Activated CD8-positive, alpha-beta T cell treated with anti-CD3 and anti-CD28 coated beads, Interleukin-2, amount 10 ng/mL, durations not matched to agents 7 days and 5 days (primary cell): Measurements from ENCODE around the gene ABCA2. TPM values are rescaled to one million over a fixed set of nuclear protein-coding genes. Genes with fewer than 3 reads are reported as not detected.
"Not testable (repeated sequence)": the region's sequence is repeated elsewhere in the genome, so short reads cannot be mapped to it uniquely, and the experiment has no call there.

Experiments
- ATAC-seq: fragments of 150-1000 bp; cut with Tn5 transposase; one replicate; pipeline ENCODE4 v1.10.0; 2021; ENCODE audit warnings: moderate library complexity
- CTCF ChIA-PET: fragments of 350-600 bp; sonication (Branson Sonifier 250); formaldehyde crosslinking; loops from one replicate; lab custom pipeline; 2021; ENCODE audit warnings: antibody characterized with exemption; lab: Charles Lee
- POLR2A ChIA-PET: fragments of 350-600 bp; sonication (Branson Sonifier 250); formaldehyde crosslinking; loops from one replicate; lab custom pipeline; 2021; ENCODE audit warnings: antibody characterized with exemption; lab: Charles Lee
- DNase-seq: peaks from one replicate; pipeline ENCODE4 v3.0.0-alpha.2; 2020
- H3K27ac Mint-ChIP-seq: one replicate; pipeline ENCODE4 v1.8.0; 2021; ENCODE audit warnings: mild to moderate bottlenecking, mixed read lengths
- H3K27me3 Mint-ChIP-seq: one replicate; pipeline ENCODE4 v1.8.0; 2021; ENCODE audit warnings: low read depth, mixed read lengths
- H3K36me3 Mint-ChIP-seq: one replicate; pipeline ENCODE4 v1.8.0; 2021; ENCODE audit warnings: low read depth, mixed read lengths
- H3K4me1 Mint-ChIP-seq: one replicate; pipeline ENCODE4 v1.8.0; 2021; ENCODE audit warnings: low read depth, mixed read lengths
- H3K4me3 Mint-ChIP-seq: one replicate; pipeline ENCODE4 v1.8.0; 2021; ENCODE audit warnings: mild to moderate bottlenecking, mixed read lengths
- H3K9me3 Mint-ChIP-seq: one replicate; pipeline ENCODE4 v1.8.0; 2022; ENCODE audit warnings: mixed read lengths; ENCODE audit not compliant: insufficient read depth
- total RNA-seq, 2 experiments: library from RNA; stranded (reverse); gene quantifications; one replicate each; pipeline ENCODE4 v1.2.3, GENCODE V29; 2021

Gene ABCA2
- total RNA-seq, 2 experiments from 2014 or later: 61.5 to 62.0 TPM

- POLR2A ChIA-PET: interaction anchor here (0.6 to 1.9 kb wide), 7 partner anchors 11 to 95 kb away, joined by 3 to 11 read pairs (median 3); no protein-coding TSS in a partner anchor
- H3K4me1 Mint-ChIP-seq: peaks cover 57% of the 10 kb centered on the region
- peak overlapping the region; percentile 89 for H3K27ac Mint-ChIP-seq
- DNase-seq (no peak), ATAC-seq (peak; percentile 14)
- no peaks in the 10 kb centered on the region for H3K9me3 Mint-ChIP-seq
- no peaks in the 10 kb centered on the region for H3K27me3 Mint-ChIP-seq
- CTCF ChIA-PET: interaction anchor here (0.6 to 4.3 kb wide), 55 partner anchors 9 to 501 kb away, joined by 3 to 146 read pairs (median 5); partner anchors contain the start of genes AJM1, C8G, CLIC3 and MAN1B1
- H3K36me3 Mint-ChIP-seq: no peaks in the 10 kb centered on the region
- peak overlapping the region; percentile 69 for H3K4me3 Mint-ChIP-seq
Measured at GRCh38 chr9:137034039-137034708, 6.1 kb upstream of the ABCA2 start.

- H3K36me3 Mint-ChIP-seq, DNase-seq, H3K9me3 Mint-ChIP-seq, ATAC-seq, H3K27me3 Mint-ChIP-seq: not testable (repeated sequence)
- Mint-ChIP-seq H3K4me1 (peaks cover 64% of the 10 kb centered on the region), H3K27ac (peak overlapping the region; percentile 55), H3K4me3 (peak overlapping the region; percentile 5)
- CTCF ChIA-PET: interaction anchor here (2.3 to 4.3 kb wide), 3 partner anchors 41 to 191 kb away, joined by 5 to 146 read pairs (median 28); partner anchors contain the start of genes AJM1, C8G and PAXX
- POLR2A ChIA-PET: interaction anchor here (1.0 kb wide), 1 partner anchor 33 kb away, joined by 3 read pairs; no protein-coding TSS in a partner anchor
Measured at GRCh38 chr9:137033481-137033880, 5.4 kb upstream of the ABCA2 start.

GRCh38 chr9:137032858-137033257 is 4.8 kb upstream of the ABCA2 start:
- Mint-ChIP-seq H3K4me3 (no peak overlapping the region), H3K9me3 (no peaks in the 10 kb centered on the region), H3K27me3 (no peaks in the 10 kb centered on the region), H3K4me1 (peaks cover 64% of the 10 kb centered on the region), H3K27ac (peak overlapping the region; percentile 41), H3K36me3 (no peaks in the 10 kb centered on the region)
- DNase-seq: no peak
- no peak for ATAC-seq
- ChIA-PET POLR2A (no interaction called here), CTCF (interaction anchor here (1.1 to 2.3 kb wide), 4 partner anchors 14 to 242 kb away, joined by 3 to 5 read pairs (median 4); partner anchors contain the start of genes AJM1 and TMEM141)

GRCh38 chr9:137031904-137032640 is 4.0 kb upstream of the ABCA2 start, which contains the start of gene FUT7:
Gene FUT7, minus strand, starts transcription at chr9:137032088. Its CDS starts 97 bp downstream, at chr9:137031991.
- ChIA-PET CTCF (interaction anchor here (1.1 to 2.3 kb wide), 7 partner anchors 15 to 244 kb away, joined by 3 to 6 read pairs (median 5); partner anchors contain the start of genes AJM1 and TMEM141), POLR2A (no interaction called here)
- Mint-ChIP-seq H3K36me3 (no peaks in the 10 kb centered on the region), H3K27ac (peak within 1 kb of the TSS; percentile 83), H3K27me3 (peaks cover 2% of the 10 kb centered on the region), H3K4me1 (peaks cover 67% of the 10 kb centered on the region), H3K4me3 (peak within 1 kb of the TSS; percentile 71), H3K9me3 (no peaks in the 10 kb centered on the region)
- no peak for ATAC-seq
- peak; percentile 39 for DNase-seq

- Mint-ChIP-seq H3K27me3 (peaks cover 2% of the 10 kb centered on the region), H3K9me3 (no peaks in the 10 kb centered on the region), H3K4me3 (peak overlapping the region; percentile 71), H3K36me3 (no peaks in the 10 kb centered on the region), H3K27ac (peak overlapping the region; percentile 83), H3K4me1 (peaks cover 72% of the 10 kb centered on the region)
- DNase-seq (peak; percentile 63), ATAC-seq (no peak)
- ChIA-PET POLR2A (no interaction called here), CTCF (interaction anchor here (0.6 to 3.9 kb wide), 13 partner anchors 11 to 253 kb away, joined by 3 to 41 read pairs (median 13); partner anchors contain the start of genes MAN1B1 and PAXX)
Measured at GRCh38 chr9:137030538-137031527, 2.8 kb upstream of the ABCA2 start.

GRCh38 chr9:137030006-137030405 is 2.0 kb upstream of the ABCA2 start:
- Mint-ChIP-seq H3K9me3 (no peaks in the 10 kb centered on the region), H3K27me3 (peaks cover 2% of the 10 kb centered on the region), H3K27ac (peak overlapping the region; percentile 88), H3K4me3 (peak overlapping the region; percentile 71), H3K4me1 (peaks cover 66% of the 10 kb centered on the region), H3K36me3 (no peaks in the 10 kb centered on the region)
- POLR2A ChIA-PET: interaction anchor here (0.7 to 1.9 kb wide), 4 partner anchors 37 to 70 kb away, joined by 3 to 7 read pairs (median 6); partner anchors contain the start of genes MAN1B1, PAXX and SAPCD2
- no peak for ATAC-seq
- CTCF ChIA-PET: interaction anchor here (0.8 to 3.9 kb wide), 43 partner anchors 8 to 301 kb away, joined by 3 to 41 read pairs (median 6); partner anchors contain the start of genes AJM1, CLIC3, MAN1B1 and PAXX
- DNase-seq: peak; percentile 40

- peak; percentile 50 for ATAC-seq
- H3K4me3 Mint-ChIP-seq: peak overlapping the region; percentile 71
- CTCF ChIA-PET: interaction anchor here (0.7 to 3.9 kb wide), 49 partner anchors 9 to 300 kb away, joined by 3 to 41 read pairs (median 5); partner anchors contain the start of genes AJM1, CLIC3, MAN1B1 and PAXX
- no peaks in the 10 kb centered on the region for H3K9me3 Mint-ChIP-seq
- no peaks in the 10 kb centered on the region for H3K36me3 Mint-ChIP-seq
- DNase-seq: peak; percentile 78
- POLR2A ChIA-PET: interaction anchor here (0.7 to 1.9 kb wide), 6 partner anchors 30 to 302 kb away, joined by 3 to 7 read pairs (median 6); partner anchors contain the start of genes MAN1B1, PAXX and SAPCD2
- peaks cover 2% of the 10 kb centered on the region for H3K27me3 Mint-ChIP-seq
- H3K27ac Mint-ChIP-seq: peak overlapping the region; percentile 88
- peaks cover 66% of the 10 kb centered on the region for H3K4me1 Mint-ChIP-seq
Measured at GRCh38 chr9:137029058-137029936, 1.3 kb upstream of the ABCA2 start.

GRCh38 chr9:137028263-137029057 is 423 bp upstream of the ABCA2 start:
- H3K27ac Mint-ChIP-seq: peak overlapping the region; percentile 88
- peaks cover 68% of the 10 kb centered on the region for H3K4me1 Mint-ChIP-seq
- H3K27me3 Mint-ChIP-seq: peaks cover 2% of the 10 kb centered on the region
- ATAC-seq (peak; percentile 78), DNase-seq (peak; percentile 76)
- H3K36me3 Mint-ChIP-seq: no peaks in the 10 kb centered on the region
- ChIA-PET POLR2A (interaction anchor here (1.0 to 1.9 kb wide), 6 partner anchors 29 to 301 kb away, joined by 3 to 7 read pairs (median 6); partner anchors contain the start of genes FBXW5, MAN1B1, PAXX and SAPCD2), CTCF (interaction anchor here (0.7 to 3.9 kb wide), 39 partner anchors 9 to 300 kb away, joined by 3 to 41 read pairs (median 6); partner anchors contain the start of genes AJM1, CLIC3, PAXX and SAPCD2)
- no peaks in the 10 kb centered on the region for H3K9me3 Mint-ChIP-seq
- peak overlapping the region; percentile 71 for H3K4me3 Mint-ChIP-seq

- DNase-seq (no peak), ATAC-seq (no peak)
- POLR2A ChIA-PET: interaction anchor here (0.9 kb wide), 1 partner anchor 77 kb away, joined by 4 read pairs; no protein-coding TSS in a partner anchor
- Mint-ChIP-seq H3K4me3 (peak overlapping the region; percentile 78), H3K9me3 (no peaks in the 10 kb centered on the region), H3K4me1 (peaks cover 57% of the 10 kb centered on the region), H3K27ac (no peak overlapping the region), H3K36me3 (peaks cover 2% of the 10 kb centered on the region), H3K27me3 (peaks cover 2% of the 10 kb centered on the region)
- CTCF ChIA-PET: interaction anchor here (1.5 to 4.5 kb wide), 6 partner anchors 8 to 77 kb away, joined by 4 to 41 read pairs (median 30); partner anchors contain the start of genes CLIC3, NPDC1 and PAXX
Measured at GRCh38 chr9:137026828-137027227, 1.2 kb downstream of the ABCA2 start.
